ENCODE data around the gene ITPRID2. TPM values are rescaled to one million over a fixed set of nuclear protein-coding genes. Genes with fewer than 3 reads are reported as not detected.

Gene ITPRID2
- total RNA-seq, 1 donor from 2014 or later, result 58.3 TPM

DNA sequence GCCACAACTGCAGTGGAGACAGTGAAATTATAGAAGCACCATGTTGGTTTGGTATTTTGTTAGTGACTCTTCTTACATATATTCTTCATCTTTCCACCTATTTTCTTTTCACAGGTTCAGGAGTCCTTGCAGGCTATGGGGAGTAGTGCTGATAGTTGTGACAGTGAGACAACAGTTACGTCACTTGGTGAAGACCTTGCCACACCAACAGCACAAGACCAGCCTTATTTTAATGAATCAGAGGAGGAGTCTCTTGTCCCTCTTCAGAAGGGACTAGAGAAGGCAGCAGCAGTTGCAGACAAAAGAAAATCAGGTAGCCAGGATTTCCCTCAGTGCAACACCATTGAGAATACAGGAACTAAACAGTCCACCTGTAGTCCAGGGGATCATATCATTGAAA lies 23.6 kb downstream of the ITPRID2 start:
- intact Hi-C loops (cut with micrococcal nuclease), result no loop called here

DNA sequence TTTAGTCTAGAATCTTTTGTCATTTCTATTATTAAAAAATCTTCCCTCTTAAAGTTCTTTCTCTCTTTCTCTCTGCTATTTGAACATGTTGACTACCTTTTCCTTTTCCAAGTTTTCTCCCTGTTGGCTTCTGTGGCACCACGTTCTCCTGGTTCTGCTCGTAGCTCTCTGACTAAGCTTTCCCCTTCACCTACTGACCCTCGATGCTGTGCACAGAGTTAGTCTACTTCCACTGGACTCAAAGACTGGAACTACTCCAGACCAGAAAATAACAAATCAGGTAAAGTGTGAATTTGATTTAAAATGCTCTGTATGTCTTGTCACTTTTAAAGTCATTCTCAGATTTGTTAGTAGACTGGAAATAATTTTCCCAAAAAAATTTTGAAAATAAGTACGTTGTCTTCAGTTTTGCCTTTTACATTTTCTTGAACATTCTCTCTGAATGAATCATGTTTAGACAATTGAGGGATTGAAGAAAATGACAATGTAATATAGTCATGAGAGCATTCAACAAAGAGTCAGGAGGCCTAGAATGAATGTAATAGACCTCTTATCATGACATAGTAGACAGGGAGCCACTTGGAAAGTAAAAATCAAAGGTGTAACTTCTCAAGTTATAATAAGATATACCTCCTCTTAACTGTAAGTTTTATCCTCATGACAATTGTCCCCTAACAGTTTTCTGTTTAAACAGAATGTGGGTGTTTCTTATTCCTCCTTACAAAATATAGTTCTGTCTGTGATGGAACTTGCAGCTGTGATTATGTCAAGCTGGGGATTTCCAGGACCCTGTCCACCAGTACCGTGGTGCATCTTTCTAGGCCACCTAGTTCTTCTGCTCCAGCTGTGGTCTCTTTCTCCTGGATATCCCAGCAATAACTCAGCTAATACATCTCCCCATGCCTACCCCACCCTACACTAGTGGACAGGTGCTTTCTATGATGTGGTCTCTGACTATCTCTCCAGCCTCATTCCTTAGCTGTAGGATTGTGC lies 25.5 kb downstream of the ITPRID2 start:
- intact Hi-C loops (cut with micrococcal nuclease), result no loop called here

DNA sequence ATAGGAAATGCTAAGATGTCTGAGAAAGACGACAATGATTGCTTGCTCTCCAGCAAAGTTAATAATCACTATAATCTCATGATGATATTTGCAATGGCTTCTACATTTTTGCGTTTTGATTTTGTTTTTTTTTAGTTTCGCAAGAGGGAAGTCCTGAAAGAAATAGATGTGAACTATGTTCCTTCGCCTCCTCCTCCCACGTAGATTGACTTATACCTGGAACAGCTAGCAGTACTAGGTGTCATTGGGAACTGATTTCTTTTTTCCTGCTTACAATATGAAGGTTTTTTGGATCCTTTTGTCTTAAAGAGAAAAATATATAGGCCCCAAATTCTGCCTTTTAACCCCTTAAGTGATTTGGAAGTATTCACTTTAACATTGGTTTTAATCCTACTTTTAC lies 26.7 kb downstream of the ITPRID2 start:
- intact Hi-C loops (cut with micrococcal nuclease), result no loop called here

DNA sequence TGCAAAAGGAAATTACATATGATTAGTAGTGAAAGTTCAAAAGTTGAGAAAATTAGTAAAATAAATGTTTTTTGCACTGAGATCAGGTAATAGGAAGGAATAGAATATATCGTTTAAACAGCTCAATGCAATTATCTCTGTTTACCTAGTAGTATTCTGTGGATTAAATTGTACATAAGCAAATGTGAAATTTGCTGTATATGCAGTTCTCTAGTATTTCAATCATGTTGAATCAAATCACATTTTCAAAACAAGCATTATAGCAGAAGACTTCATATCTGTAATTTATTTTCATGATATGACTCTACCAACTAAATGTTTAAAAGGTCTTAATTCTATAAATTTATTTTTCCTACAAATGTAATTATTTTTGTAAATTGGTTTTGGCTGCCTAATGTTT lies 31.6 kb downstream of the ITPRID2 start:
- intact Hi-C loops (cut with micrococcal nuclease), result no loop called here

DNA sequence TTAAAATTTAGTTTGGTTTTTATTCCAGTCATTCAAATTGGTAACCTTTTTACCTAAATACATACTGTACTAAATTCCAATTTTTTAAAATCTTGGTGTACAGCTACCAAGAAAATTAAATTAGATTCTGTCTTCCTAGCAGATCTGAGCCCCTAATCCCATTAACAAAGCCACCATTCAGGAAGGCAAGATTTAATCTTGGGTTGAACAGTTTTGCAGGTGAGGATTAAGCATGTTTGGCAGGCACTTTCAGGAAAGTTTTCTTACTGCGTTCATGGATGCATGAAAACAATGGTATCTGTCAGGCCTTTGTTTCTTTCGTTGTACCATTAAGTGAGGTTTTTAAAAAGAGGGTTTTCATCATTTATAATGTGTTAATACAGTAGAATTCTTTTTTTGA lies 32.8 kb downstream of the ITPRID2 start:
- intact Hi-C loops (cut with micrococcal nuclease), result no loop called here

DNA sequence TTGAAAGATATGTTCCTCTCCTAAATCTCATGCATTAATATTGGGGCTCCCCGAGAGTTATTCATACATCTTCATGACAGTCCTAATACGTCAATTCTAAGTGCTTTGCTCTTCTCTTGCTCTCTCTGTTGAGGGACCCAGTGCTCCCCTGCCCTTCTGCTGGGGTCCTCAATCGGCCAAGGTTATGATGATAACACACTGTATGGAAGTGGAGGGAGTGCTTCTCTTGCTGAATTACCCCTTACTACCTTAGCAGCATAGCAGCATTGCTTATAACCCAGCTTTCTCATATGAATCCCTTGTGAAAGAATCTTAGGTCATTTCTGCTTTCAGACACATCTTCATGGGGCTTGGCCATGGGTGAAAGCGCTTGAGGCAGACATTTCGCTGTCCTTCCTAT lies 43.2 kb downstream of the ITPRID2 start:
- intact Hi-C loops (cut with micrococcal nuclease), result no loop called here

DNA sequence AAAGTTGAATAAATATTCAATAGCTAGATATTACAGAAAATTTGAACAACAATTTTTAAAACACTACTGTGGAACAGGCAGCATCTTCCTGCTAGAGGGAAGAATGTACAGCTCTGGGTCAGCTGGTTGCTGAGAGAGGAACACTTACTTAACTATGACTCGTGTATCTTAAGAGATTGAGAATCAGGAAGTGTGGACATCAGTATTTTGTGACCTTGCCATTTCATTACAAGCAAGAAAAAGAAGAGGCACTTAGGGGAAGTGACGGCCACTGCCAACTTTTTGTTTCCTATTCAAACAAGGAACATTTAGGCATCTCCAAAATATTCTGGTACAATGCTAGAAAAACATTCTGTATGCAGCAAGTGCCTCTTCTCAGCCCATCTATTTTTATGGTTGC lies 45.9 kb downstream of the ITPRID2 start:
- intact Hi-C loops (cut with micrococcal nuclease), result no loop called here

DNA sequence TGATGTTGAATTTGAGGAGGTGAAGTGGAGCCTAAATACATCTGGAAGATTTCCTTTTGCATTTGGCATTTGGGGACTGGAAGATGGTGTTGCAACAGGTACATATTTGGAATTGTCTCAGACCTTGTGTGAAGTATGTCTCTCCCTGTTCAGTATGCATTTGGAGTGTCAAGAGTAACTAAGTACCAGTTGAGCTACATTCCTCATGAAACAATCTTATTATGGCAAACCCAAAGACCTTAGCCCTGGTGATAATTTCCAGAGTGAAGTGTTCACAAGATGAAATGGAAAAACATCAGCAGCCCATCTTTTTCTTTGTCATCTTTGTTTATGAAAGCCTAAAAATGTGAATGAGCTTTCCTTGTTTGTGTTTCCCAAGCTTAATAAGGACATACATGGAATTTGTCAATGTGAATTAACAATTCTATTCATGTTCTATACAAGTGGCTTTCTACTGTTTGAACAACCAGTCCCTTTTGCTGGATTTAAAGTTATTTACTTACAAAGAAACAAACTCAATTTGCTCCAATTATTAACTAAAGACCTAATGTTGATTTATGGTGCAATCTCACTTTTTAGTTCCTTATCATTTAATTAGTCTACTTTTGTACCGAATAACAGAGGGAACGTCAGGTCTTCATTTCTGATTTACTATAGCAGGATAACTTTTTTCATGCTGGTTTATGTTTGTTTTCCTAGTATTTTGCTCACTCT lies 52.0 kb downstream of the ITPRID2 start:
- intact Hi-C loops (cut with micrococcal nuclease), result no loop called here

DNA sequence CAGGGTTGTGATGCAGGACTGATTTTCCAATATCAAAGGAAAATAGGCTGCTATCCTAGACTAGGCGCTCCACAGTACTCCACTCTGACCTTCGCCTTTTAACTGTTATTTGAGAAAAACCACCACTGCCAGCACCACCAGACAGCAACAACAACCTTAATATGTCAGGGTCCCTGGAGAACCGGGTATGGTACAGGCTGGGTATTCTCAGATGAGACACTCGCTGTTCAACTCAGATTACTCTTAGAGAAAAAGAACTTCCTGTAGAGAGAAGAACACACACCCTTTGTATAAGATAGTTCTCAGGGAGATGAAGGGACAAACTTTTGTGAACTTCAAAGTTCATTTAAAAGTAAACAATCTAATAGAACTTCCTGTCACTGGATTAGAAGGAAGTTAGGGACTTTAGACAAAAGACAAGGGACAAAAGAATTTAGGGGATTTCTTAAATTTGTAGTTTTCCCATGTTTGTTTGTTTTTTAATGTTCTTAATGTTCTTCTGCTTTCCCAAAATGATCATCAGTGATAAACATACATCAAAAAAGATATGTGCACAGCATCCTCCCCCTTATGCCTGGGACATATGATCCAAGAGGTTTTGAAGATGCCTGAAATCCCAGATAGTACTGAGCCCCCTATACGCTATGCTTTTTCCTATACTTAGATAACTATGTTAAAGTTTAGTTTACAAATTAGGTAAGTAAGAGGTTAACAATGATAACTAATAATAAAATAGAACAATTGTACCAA lies 52.8 kb downstream of the ITPRID2 start:
- intact Hi-C loops (cut with micrococcal nuclease), result no loop called here

DNA sequence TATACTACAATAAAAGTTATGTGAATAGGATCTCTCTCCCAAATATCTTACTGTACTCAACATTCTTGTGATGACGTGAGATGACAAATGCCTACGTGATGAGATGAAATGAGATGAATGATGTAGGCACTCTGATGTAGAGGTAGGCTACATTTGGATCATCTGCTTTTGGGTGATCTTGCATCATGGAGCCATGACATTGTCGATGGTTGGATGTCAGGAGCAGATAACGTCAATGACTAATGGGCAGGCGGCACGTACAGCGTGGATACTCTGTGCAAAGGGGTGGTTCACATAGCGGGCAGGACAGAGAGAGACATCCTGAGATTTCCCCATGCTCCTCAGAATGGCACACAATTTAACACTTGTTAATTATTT lies 53.4 kb downstream of the ITPRID2 start:
- intact Hi-C loops (cut with micrococcal nuclease), result no loop called here

DNA sequence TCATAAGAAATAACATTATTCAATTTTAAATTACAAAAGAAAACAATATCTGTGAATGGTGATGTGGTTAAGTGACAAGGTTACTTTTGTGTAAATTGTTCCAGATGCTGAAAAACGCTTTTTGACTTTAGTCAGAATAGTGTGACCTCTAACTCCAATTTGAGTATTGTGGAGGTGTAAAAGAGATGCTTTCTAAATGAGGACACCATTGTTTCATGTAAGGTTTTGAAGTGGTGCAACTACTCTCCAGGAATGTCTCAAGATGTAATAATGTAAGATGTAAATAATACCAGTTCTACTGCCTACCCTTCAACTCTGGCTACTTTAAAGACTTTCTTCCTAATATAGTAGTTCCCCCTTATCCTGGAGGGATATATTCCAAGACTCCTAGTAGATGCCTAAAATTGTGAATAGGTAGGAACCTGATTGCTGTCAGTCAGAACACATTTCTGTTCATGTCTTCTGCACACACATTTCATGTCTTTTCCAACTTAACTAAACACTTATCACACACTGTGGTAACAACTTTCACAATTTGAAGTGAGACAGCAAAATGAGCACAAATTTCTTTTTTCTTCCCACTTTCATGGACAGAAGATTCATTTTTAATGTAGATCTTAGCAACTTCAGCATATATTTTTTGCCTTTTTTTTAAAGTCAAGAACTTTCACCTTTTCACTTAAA lies 55.1 kb downstream of the ITPRID2 start:
- intact Hi-C loops (cut with micrococcal nuclease), result no loop called here

DNA sequence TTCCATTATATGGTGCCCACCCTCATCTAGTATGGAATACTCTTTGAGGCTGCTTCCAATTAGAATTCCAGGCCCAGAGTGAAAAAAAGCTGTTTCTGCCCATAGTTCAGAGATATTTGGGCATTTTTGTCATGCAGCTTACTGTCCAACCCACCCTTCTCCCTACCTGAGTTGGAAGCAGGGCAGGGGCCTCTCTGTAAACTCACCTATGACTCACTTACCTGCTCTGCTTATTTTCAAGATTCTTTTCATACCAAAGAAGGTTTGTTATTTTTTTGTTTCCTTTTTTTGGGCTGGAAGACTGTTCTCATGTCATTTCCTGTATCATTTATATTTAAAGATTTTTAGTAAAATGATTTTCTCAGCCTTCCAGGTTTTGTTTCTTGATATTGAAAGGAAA lies 55.7 kb downstream of the ITPRID2 start:
- intact Hi-C loops (cut with micrococcal nuclease), result no loop called here

DNA sequence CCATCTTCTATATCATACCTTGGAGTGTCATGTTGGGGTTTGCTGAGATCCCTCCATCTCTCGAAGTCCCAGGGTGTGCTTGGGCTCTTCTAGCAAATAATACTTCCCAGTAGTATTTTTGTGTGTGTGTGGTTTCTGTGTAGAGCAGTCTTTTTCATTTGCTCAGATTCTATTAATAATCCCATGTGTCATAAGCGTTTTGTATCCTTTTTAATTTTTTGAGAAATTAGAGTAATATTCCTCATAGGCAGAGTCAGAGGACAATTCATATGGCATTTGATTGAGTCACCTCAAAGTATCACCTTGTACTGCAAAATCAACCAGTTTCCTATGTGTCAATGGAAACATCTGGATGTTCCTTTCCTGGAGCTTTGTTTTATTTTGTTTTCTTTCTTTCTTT lies 56.7 kb downstream of the ITPRID2 start:
- intact Hi-C loops (cut with micrococcal nuclease), result no loop called here

DNA sequence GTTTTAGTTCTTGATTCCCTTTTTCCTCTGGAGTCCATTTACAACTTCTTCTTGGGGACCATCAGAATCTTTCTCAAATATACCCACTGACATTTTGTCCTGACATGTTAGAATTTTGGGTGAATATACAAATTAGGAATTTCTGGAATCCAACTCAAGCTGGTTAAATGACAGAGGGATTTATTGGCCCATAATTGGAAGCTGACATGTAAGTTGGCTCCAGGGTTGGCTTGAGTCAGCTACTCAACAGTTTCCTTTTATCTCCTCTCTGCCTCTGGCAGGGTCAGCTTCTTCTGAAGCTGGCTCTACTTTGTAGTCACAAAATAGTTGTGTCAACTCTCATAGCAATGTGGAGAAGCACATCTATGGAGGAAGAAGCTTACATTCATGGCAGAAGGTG lies 57.5 kb downstream of the ITPRID2 start:
- intact Hi-C loops (cut with micrococcal nuclease), result no loop called here

DNA sequence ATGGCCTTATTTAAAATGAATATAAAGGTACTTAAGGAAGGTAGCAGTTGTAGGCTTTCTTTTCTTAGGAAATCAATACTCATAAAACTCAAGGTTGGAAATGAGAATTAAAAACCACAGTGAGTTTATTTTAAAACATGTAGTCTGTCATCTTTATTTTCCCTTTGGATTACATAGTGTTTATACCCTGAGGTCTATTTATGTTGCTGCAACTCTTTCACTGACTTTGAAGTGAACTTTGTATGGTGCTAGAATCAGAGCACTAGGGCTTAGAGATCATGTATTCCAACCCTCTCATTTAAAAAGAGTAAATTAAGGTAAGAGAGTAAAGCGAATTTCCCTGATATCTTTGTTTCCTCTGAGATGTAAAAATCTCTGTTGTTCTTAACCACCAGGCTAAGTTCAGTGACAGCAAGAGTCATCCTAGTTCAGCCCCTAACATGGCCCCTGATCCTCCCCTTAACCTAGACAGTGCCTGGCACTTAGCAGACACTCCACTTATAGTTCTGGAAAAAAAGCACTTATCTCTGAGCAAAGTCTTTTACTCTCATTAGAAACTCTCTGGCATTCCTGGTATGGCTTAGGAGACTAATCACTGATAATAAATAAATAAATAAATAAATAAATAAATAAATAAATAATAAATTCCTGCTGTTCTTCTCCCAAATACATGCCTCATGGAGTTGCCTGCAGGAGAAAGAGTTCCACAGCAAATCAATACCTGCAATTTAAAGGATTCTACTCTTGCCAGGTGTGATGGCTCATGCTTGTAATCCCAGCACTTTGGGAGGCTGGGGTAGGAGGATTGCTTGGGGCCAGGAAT lies 61.1 kb downstream of the ITPRID2 start:
- intact Hi-C loops (cut with micrococcal nuclease), result loop anchor here (10.0 kb wide), 1 partner anchor 968 kb away; the partner anchor contains the start of gene UBE2E3

DNA sequence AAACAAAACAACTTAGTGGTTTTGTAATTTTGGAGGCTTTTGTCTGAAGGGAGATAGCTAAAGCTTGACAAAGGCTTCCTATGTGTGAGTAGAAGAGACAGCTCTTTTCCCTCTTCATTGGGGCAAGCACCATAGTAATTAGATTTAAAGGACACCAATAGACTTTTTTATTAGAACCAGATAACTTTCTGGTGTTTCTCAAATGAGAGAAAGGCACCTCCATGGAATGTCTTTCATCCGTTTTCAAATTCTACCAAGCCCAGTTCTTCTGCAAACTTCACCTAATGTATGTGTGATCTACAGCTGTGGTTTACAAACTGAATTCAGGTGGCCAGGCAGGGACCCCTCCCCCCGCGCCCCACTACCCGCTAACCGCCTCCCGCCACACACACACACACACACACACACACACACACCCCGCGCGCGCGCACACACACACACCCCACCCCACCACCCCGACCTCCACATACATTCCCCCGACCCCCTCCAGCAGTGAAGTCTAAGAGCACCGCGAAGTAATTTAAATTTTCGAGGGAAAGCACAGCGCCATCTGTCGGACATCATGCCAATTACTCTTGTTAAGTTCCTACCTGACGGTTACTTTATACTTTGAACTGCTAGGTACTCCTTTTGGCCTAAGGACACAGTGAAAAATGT lies 62.5 kb downstream of the ITPRID2 start:
- intact Hi-C loops (cut with micrococcal nuclease), result loop anchor here (1.0 to 10.0 kb wide), 3 partner anchors 62 to 969 kb away; partner anchors contain the start of gene UBE2E3

DNA sequence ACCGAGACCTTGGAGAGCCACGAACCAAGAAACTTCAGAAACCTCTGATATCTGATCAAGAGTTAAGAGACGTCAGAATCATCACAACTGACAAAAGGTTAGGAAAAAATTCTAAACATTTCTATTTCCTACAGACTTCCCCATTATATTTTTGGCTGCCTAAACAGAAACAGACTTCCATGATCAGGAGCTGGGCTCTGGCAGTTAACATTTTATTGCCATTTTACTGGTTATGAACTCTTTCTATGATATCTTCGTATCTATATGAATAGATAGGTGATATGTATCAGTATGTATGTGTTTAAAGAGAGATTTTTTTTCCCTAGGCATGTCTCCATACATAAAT lies 63.0 kb downstream of the ITPRID2 start:
- intact Hi-C loops (cut with micrococcal nuclease), result loop anchor here (1.0 to 10.0 kb wide), 3 partner anchors 62 to 970 kb away; partner anchors contain the start of gene UBE2E3

DNA sequence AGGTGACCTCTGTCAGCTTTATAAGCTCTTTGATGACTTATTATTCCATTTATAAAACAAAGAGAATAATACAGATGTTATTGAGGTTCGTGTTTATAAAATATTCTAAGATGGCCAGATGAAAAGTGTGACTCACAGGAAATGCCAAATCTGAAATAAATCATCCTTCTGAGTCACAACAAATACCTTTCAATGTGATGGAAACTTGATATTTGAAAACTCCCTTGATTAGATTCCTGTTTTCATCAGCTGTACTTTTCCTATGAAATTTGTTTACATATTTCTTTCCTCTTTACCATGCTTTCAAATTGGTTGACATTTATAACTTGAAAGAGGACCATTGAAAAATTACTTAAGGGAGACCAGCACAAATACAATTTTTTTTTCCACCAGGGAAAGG lies 63.5 kb downstream of the ITPRID2 start:
- intact Hi-C loops (cut with micrococcal nuclease), result loop anchor here (10.0 kb wide), 1 partner anchor 970 kb away; the partner anchor contains the start of gene UBE2E3

DNA sequence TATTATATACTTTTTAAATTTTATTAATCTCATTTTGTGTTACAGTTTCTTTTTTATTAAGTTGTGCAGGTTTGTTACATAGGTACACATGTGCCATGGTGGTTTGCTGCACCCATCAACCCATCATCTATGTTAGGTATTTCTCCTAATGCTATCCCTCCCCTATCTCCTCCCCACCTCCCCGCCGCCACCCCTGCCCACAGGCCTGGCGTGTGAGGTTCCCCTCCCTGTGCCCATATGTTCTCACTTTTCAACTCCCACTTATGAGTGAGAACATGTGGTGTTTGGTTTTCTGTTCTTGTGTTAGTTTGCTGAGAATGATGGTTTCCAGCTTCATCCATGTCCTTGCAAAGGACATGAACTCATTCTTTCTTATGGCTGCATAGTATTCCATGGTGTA lies 64.3 kb downstream of the ITPRID2 start:
- intact Hi-C loops (cut with micrococcal nuclease), result loop anchor here (10.0 kb wide), 1 partner anchor 971 kb away; the partner anchor contains the start of gene UBE2E3

Measured in T-helper 2 cell treated with Interferon-gamma antibody and Interleukin-4, amounts not matched to agents 100 ng/mL and 5 ng/mL, for 36 hours (primary cell).